Suppressor macrophage (primary cell): ENCODE data around the gene NFATC4.

Source experiments
- DNase-seq, 4 experiments: peaks; one replicate each; pipeline ENCODE4 v3.0.0-alpha.2; 2020 to 2022
- total RNA-seq, 17 experiments: gene quantifications; one replicate each; lab custom pipeline; 2026; ENCODE audit warnings: mixed read lengths in 6 of 17, inconsistent platforms in 3 of 17; lab: John Stamatoyannopoulos, UW

NFATC4 gene
- 0 to 4.8 (median 0) reads per million in 17 experiments for total RNA-seq

DNA sequence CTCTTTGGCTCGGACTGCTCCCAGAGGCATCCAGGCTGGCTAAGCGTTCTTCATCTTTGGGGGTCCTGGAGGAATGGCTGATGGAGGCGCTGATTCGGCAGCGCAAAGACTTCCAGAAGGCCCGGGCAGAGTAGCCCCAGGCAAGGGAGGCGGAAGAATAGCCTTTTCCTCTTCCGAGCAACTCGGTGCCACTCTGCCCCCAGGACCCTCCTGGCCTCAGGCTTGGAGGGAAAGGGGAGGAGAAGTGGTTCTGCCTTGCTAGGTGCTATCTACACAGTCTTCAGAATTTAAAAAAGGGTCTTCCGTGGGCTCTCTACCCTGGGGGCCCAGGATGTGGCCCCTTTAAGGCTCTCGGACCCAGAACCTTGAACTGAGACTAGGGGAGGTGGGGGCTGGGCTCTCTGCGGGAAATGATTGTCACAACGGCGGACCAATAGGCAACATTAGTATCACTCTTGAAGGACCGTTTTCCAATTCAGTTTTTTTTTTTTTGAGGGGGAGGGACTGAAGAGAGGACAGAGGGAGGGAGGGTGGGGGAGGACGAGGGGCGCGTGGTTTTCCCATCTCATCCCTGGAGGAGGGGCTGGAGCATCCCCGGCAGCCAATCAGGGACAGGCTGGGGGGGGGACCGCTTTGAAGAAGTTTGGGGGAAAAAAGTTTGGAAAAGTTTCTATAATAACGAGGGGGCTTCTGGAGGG, at the start of gene NFATC4:
TSS of gene NFATC4 (plus strand) at position 671 of the 698 bp plus-strand sequence. CDS start 157 bp downstream, outside the sequence.
- no peak for DNase-seq

GRCh38 chr14:24321212-24321975, 46.6 kb upstream of the NFATC4 start:
- DNase-seq, result peak in 1 of 4 experiments; percentile 1

DNA sequence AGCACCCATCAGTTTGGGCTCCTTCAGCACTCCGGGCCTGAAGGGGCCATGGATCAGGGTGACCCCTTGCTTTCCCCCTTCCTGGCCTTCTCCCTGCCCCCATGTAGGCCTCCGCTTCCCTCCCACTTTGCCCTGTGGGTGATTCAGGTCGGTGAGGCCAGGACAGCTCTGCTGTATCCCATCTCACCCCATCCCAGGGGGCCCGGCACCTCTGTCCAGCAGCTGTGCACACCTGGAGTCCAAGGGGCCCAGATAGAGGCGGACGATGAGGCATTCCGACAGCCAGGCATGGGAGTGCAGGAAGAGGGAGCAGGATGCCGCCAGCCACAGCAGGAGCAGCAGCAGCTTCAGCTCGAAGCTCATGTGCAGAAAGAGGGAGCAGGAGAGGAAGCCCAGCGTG, 45.3 kb upstream of the NFATC4 start:
- no peak for DNase-seq

GRCh38 chr14:24323341-24323740, 44.6 kb upstream of the NFATC4 start:
- peak in 1 of 4 experiments; percentile 1 for DNase-seq

GRCh38 chr14:24324024-24324423, 44.0 kb upstream of the NFATC4 start:
- DNase-seq, result peak in 1 of 4 experiments; percentile 2

- peak in 1 of 4 experiments; percentile 1 for DNase-seq
Observed at GRCh38 chr14:24325041-24325530, 42.9 kb upstream of the NFATC4 start.

GRCh38 chr14:24325963-24326362, 42.0 kb upstream of the NFATC4 start:
- no peak for DNase-seq

DNA sequence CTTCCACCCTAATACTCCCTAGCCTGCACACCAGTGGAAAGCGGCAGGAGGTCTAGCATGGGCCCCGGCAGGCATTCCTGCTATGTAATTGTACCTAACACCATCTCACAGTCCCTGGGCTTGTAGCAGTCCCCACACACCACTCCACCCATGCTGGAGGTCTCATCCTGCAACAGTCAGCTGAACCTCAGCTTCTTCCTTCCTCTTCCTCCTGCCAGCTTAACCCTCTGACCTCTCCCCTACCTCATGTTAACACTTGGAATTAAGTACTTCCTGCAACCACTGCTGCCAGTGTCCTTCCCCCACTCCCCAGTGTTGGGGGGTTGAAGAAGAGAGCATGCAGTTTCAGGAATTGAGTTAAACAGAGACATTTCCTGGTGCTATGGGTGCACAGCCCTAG, 40.7 kb upstream of the NFATC4 start:
- DNase-seq, result peak in 3 of 4 experiments; percentile 62 to 86 (median 66)

DNA sequence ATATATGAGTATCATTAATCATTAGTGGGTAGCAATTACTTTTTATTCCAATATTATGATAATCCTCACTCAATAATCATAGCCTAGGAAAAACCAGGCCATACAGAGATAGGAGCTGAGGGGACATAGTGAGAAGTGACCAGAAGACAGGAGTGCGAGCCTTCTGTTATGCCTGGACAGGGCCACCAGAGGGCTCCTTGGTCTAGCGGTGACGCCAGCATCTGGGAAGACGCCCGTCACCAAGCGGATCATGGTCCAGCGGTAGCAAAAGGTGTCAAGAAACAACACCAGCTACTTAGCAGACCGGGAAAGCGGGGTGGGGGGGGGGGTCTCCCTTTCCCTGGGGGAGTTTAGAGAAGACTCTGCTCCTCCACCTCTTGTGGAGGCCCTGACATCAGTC, 40.1 kb upstream of the NFATC4 start:
- DNase-seq, result peak in 2 of 4 experiments; percentile 21 to 44

DNA sequence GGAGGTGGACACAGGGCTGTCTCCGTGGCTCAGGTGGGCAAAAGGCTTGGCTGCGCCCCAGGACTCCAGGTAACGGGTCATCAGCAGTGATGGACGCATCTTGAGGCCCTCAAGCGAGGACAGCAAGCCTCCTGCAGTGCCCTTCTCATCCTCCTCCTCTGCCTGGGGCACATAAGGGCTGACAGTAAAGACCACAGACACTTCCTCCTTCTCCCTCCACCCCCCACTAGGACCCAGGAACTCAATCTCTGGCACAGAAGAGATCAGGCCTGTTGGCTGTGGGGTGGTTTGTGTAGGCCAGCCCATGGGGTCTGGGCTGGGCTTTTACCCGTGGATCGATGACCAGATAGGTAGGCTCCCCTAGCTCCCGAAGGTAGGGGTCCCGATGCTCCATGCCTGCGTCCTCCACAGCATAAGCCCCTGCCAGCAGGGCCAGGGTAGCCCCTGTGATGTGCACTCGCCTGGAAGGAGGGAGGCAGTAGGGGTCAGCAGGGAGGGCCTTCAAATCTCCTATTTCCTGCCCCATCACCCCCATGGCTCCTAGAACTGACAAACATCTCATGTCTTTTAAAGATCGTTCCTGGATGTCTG, 38.8 kb upstream of the NFATC4 start:
- peak in 2 of 4 experiments; percentile 38 to 45 for DNase-seq

DNA sequence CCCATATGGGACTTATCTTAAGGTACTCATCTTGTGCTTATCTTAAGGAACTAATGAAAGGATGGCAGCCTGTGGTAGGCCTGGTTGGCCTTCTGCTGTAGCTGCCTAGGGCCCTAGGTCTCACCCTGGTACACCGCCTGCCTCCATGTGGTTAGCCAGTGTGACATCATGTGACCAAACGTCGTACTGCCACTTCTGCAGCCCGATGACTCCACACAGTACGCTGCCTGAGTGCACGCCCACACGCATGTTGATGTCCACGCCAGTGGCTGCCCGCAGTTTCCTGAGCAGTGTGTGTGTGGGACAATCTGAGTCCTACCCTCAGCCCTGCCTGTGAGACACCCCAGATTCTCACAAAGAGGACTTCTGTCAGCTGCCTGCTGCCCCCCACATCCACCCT, 38.2 kb upstream of the NFATC4 start:
- DNase-seq, result peak; percentile 91 to 98 (median 95)

- no peak for DNase-seq
Observed at GRCh38 chr14:24330973-24331674, 36.9 kb upstream of the NFATC4 start.

GRCh38 chr14:24331731-24332267, 36.2 kb upstream of the NFATC4 start:
- DNase-seq, result peak in 2 of 4 experiments; percentile 26 to 50

- peak; percentile 63 to 88 (median 78) for DNase-seq
Observed at GRCh38 chr14:24332268-24332993, 35.6 kb upstream of the NFATC4 start.

GRCh38 chr14:24334431-24335291, 33.3 kb upstream of the NFATC4 start, which contains the start of gene ADCY4:
Gene ADCY4 (minus strand): TSS chr14:24335071. CDS start chr14:24334652, 419 bp downstream.
- peak in 2 of 4 experiments; percentile 44 to 52 for DNase-seq

- peak in 1 of 4 experiments; percentile 26 for DNase-seq
Observed at GRCh38 chr14:24335461-24336171, 32.4 kb upstream of the NFATC4 start.

DNA sequence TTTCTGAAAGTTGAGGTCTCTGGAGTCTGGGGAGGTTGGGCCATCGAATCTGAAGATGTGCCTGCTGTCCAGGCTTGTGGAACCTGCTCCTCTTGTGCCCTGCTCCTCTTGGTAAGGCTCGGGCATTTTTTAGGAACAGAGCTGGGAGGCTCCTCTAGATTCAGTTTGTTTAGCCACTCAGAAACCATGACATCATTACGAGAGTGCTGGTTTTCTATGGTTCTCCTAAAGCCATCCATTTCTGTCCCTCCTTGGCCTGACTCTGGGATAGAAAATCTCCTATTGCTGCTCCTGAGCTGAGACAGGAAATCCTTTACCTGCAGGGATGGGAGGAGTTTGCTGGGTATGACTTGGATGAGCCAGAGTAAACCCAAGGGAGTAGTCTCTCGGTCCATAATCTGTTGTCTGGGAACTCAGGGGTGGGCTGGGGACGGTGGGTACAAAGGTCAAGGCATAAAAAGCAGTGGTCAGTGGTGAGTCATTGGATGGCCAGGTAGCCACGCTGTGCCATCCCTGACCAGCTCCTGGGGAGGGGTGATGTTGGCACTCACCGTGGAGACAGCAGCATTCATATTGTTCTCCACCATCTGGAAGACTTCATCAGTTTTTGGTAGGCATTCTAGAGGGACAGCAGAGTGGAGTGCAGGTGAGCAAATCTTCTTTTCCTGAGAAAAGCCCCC, 30.7 kb upstream of the NFATC4 start:
- no peak for DNase-seq

- no peak for DNase-seq
Observed at GRCh38 chr14:24337824-24338175, 30.2 kb upstream of the NFATC4 start.

- DNase-seq, result no peak
Observed at GRCh38 chr14:24338843-24339242, 29.1 kb upstream of the NFATC4 start.
